ENCODE data around the gene HSPA5.

- TF ChIP-seq, protein P1, sequence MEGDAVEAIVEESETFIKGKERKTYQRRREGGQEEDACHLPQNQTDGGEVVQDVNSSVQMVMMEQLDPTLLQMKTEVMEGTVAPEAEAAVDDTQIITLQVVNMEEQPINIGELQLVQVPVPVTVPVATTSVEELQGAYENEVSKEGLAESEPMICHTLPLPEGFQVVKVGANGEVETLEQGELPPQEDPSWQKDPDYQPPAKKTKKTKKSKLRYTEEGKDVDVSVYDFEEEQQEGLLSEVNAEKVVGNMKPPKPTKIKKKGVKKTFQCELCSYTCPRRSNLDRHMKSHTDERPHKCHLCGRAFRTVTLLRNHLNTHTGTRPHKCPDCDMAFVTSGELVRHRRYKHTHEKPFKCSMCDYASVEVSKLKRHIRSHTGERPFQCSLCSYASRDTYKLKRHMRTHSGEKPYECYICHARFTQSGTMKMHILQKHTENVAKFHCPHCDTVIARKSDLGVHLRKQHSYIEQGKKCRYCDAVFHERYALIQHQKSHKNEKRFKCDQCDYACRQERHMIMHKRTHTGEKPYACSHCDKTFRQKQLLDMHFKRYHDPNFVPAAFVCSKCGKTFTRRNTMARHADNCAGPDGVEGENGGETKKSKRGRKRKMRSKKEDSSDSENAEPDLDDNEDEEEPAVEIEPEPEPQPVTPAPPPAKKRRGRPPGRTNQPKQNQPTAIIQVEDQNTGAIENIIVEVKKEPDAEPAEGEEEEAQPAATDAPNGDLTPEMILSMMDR (IDR thresholded peaks at IDR 0.05) = no peak
- no peak for TF ChIP-seq POLR2A (IDR thresholded peaks at IDR 0.05)
These were observed 43.7 kb upstream of the HSPA5 start for GRCh38 chr9:125284855-125285254.

All from ovary (tissue), 3 donors.